ENCODE results near the gene GLA. TPM values are rescaled to one million over a fixed set of nuclear protein-coding genes. Genes with fewer than 3 reads are reported as not detected.

The GLA gene
- total RNA-seq, 1 donor from 2014 or later: 48.3 TPM

DNA sequence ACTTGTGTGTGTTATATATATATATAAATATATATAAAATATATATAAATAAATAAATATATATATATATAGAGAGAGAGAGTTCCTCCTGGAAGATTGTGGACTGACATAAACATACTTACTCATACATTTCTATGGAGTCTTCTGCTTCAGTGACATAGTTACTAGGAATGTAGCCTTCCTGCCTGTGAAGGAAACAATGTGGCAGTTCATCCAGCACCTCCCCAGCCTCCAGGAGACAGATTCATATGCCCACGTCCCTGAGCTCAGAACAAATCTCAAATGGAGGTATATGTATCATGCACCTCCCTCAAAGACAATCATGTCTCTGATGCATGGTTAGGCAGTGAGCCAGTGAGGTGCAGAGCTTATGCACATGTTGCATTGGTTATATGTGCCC is 47.8 kb downstream of the GLA start:
- no peaks in the 10 kb centered on the region for H3K4me1 ChIP-seq
- Mint-ChIP-seq H3K4me3 (no peak overlapping the region), H3K27me3 (ENCODE audit: insufficient read depth, low read depth) (peaks cover under 1% of the 10 kb centered on the region), H3K4me1 (no peaks in the 10 kb centered on the region), H3K9me3 (peaks cover 9% of the 10 kb centered on the region), H3K36me3 (no peaks in the 10 kb centered on the region), H3K27ac (no peak overlapping the region)
- no peak overlapping the region for H3K9ac ChIP-seq
- TF ChIP-seq EZH2 (IDR thresholded peaks at IDR 0.05) (no peak), EZH2phosphoT487 (IDR thresholded peaks at IDR 0.05) (no peak)
- H3K27me3 ChIP-seq: no peaks in the 10 kb centered on the region
- H3K27ac ChIP-seq: no peak overlapping the region
- H3K4me3 ChIP-seq: no peak overlapping the region
- no peaks in the 10 kb centered on the region for H3K9me3 ChIP-seq (ENCODE audit: low read depth)
- no peaks in the 10 kb centered on the region for H3K79me2 ChIP-seq (ENCODE audit: low read depth)
- no peak overlapping the region for H2AFZ ChIP-seq (replicated peaks)
- H3K4me2 ChIP-seq: no peak overlapping the region
- no peaks in the 10 kb centered on the region for H3K36me3 ChIP-seq
- H4K20me1 ChIP-seq (ENCODE audit: low read depth): no peaks in the 10 kb centered on the region
- DNase-seq (ENCODE audit: low spot score): no peak
- H3F3A ChIP-seq (ENCODE audit: low read depth): no peaks in the 10 kb centered on the region

GRCh38 chrX:101357166-101357795 is 50.4 kb downstream of the GLA start:
- Mint-ChIP-seq H3K27ac (no peak overlapping the region), H3K36me3 (no peaks in the 10 kb centered on the region), H3K27me3 (ENCODE audit: insufficient read depth, low read depth) (peaks cover 2% of the 10 kb centered on the region), H3K4me3 (no peak overlapping the region), H3K4me1 (peaks cover 2% of the 10 kb centered on the region), H3K9me3 (peaks cover 8% of the 10 kb centered on the region)
- Histone ChIP-seq H3K36me3 (no peaks in the 10 kb centered on the region), H3K27me3 (no peaks in the 10 kb centered on the region), H4K20me1 (ENCODE audit: low read depth) (no peaks in the 10 kb centered on the region), H3K4me1 (no peaks in the 10 kb centered on the region), H3F3A (ENCODE audit: low read depth) (no peaks in the 10 kb centered on the region), H3K9me3 (ENCODE audit: low read depth) (no peaks in the 10 kb centered on the region), H3K79me2 (ENCODE audit: low read depth) (no peaks in the 10 kb centered on the region), H3K4me3 (no peak overlapping the region), H3K4me2 (no peak overlapping the region), H3K9ac (no peak overlapping the region), H3K27ac (no peak overlapping the region), H2AFZ (replicated peaks) (no peak overlapping the region)
- DNase-seq (ENCODE audit: low spot score): peak; percentile 3
- TF ChIP-seq EZH2phosphoT487 (IDR thresholded peaks at IDR 0.05) (no peak), CTCF (IDR thresholded peaks at IDR 0.05) (peak; percentile 38), EZH2 (IDR thresholded peaks at IDR 0.05) (no peak)

DNA sequence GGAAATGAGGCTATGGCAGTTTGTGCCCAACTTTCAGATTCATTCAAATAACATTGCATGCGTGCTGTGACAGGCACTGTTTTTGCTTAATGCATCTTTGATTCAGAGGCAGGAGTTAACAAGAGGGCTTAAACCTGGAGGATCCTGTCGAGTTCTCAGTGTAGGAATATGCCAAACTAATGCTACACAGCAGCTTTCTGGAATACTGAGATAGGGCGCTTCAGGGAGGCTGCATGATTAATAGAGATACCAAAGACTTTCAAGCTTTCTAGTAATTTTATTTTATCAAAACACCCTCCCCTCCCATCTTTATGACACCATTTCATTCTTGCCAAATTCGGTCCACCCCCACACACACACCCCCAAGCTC is 58.5 kb downstream of the GLA start:
- H3K4me1 ChIP-seq: peaks cover 9% of the 10 kb centered on the region
- H4K20me1 ChIP-seq (ENCODE audit: low read depth): no peaks in the 10 kb centered on the region
- peak overlapping the region; percentile 92 for H2AFZ ChIP-seq (replicated peaks)
- no peak for TF ChIP-seq CTCF (IDR thresholded peaks at IDR 0.05)
- no peak for TF ChIP-seq EZH2phosphoT487 (IDR thresholded peaks at IDR 0.05)
- no peak for TF ChIP-seq EZH2 (IDR thresholded peaks at IDR 0.05)
- no peaks in the 10 kb centered on the region for H3F3A ChIP-seq (ENCODE audit: low read depth)
- H3K4me2 ChIP-seq: peak overlapping the region; percentile 78
- Mint-ChIP-seq H3K9me3 (no peaks in the 10 kb centered on the region), H3K27me3 (ENCODE audit: insufficient read depth, low read depth) (no peaks in the 10 kb centered on the region), H3K36me3 (no peaks in the 10 kb centered on the region), H3K27ac (peak overlapping the region; percentile 79), H3K4me3 (peak overlapping the region; percentile 90), H3K4me1 (peaks cover 19% of the 10 kb centered on the region)
- no peaks in the 10 kb centered on the region for H3K36me3 ChIP-seq
- peaks cover 36% of the 10 kb centered on the region for H3K79me2 ChIP-seq (ENCODE audit: low read depth)
- H3K9ac ChIP-seq: no peak overlapping the region
- no peaks in the 10 kb centered on the region for H3K9me3 ChIP-seq (ENCODE audit: low read depth)
- no peak overlapping the region for H3K27ac ChIP-seq
- H3K4me3 ChIP-seq: peak overlapping the region; percentile 73
- no peaks in the 10 kb centered on the region for H3K27me3 ChIP-seq
- DNase-seq (ENCODE audit: low spot score): no peak

DNA sequence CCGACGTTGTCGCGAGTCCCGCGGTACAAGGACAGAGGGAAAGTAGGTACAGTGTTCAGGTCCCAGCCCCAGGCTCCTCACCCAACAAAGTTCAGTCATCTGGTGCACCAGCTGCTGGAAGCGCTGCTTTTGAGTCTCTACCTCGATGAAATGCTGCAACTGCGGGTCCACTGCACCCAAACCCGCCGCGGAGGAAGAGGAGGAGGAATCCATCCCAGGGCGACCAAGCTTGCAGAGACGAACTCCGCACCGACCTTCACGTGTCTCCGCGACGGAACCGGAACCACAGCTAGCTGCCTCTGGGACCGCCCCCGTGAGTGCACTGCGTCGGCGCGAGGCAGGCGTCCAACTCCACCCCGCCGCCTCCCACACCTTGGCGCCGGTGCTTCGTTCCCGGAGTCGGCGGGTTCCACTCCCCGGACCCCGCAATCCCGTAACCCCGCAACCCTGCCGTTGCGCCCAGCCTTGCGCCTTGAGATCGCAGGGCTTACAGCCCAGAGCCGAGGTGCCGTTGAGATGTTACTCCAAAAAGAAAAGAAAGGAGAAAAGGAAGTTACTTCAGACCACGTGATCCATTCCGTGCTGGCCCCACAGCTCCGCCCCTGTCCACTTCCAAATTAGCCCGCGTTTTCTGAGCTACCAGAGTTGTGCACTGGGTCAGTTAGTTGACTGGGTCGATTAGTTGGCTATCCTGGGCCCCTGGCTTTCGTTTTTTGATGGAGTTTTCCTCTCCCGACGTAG is 59.1 kb downstream of the GLA start, which contains the start of gene TIMM8A:
Gene TIMM8A (minus strand): TSS at position 291 of the 741 bp plus-strand sequence. CDS start 78 bp downstream, at position 213.
- Histone ChIP-seq H3K36me3 (no peaks in the 10 kb centered on the region), H3K27me3 (no peaks in the 10 kb centered on the region), H3F3A (ENCODE audit: low read depth) (no peaks in the 10 kb centered on the region), H2AFZ (replicated peaks) (peak within 1 kb of the TSS; percentile 92), H3K4me3 (peak within 1 kb of the TSS; percentile 73), H3K9ac (peak within 1 kb of the TSS; percentile 68), H3K4me1 (peaks cover 9% of the 10 kb centered on the region), H3K79me2 (ENCODE audit: low read depth) (peaks cover 36% of the 10 kb centered on the region), H3K27ac (no peak within 1 kb of the TSS), H4K20me1 (ENCODE audit: low read depth) (no peaks in the 10 kb centered on the region), H3K9me3 (ENCODE audit: low read depth) (no peaks in the 10 kb centered on the region), H3K4me2 (peak within 1 kb of the TSS; percentile 78)
- TF ChIP-seq CTCF (IDR thresholded peaks at IDR 0.05) (no peak), EZH2 (IDR thresholded peaks at IDR 0.05) (no peak), EZH2phosphoT487 (IDR thresholded peaks at IDR 0.05) (no peak)
- Mint-ChIP-seq H3K27me3 (ENCODE audit: insufficient read depth, low read depth) (no peaks in the 10 kb centered on the region), H3K27ac (peak within 1 kb of the TSS; percentile 79), H3K4me1 (peaks cover 17% of the 10 kb centered on the region), H3K4me3 (peak within 1 kb of the TSS; percentile 90), H3K36me3 (no peaks in the 10 kb centered on the region), H3K9me3 (no peaks in the 10 kb centered on the region)
- peak; percentile 70 for DNase-seq (ENCODE audit: low spot score)
